NCI-H2171 treated with DMSO at 0.1 percent for 48 hours (cell line): Measurements from ENCODE around the gene RAPGEF4.

Source experiments
- DNase-seq: peaks from one replicate; lab custom pipeline; 2025; lab: John Stamatoyannopoulos, UW

RAPGEF4 gene

DNA sequence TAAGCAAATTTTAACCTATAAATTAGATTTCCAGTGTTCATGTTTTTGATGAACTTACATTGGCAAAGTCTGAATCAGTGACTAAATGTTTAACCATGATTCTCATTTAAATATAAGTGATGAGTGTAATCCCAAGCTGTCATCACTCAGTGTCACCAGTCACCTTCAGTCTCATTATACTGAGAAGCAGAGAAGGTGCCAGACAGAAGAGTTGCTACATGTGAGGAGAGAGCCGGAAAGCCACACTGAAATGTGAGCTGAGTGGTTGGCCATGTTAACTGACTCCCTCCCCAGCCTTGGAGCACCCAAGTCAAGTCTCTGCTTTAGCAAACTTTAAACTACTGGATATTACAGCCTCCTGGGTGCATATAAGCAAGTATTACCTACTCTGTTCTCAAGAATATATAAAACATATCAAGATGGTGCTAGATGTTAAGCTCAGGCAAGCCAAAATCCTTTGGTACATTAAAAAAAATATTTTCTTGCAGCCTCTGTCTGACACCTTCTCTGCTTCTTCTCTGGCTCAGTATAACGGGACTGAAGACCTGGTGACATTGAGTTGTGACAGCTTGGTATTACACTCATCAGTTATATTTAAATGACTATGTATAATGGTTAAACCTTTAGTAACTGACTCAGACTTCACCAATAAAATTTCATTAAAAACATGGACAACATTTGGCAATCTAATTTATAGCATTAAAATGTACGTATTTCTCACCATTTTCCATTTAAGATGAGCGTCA is 264.2 kb downstream of the RAPGEF4 start:
- DNase-seq = no peak

DNA sequence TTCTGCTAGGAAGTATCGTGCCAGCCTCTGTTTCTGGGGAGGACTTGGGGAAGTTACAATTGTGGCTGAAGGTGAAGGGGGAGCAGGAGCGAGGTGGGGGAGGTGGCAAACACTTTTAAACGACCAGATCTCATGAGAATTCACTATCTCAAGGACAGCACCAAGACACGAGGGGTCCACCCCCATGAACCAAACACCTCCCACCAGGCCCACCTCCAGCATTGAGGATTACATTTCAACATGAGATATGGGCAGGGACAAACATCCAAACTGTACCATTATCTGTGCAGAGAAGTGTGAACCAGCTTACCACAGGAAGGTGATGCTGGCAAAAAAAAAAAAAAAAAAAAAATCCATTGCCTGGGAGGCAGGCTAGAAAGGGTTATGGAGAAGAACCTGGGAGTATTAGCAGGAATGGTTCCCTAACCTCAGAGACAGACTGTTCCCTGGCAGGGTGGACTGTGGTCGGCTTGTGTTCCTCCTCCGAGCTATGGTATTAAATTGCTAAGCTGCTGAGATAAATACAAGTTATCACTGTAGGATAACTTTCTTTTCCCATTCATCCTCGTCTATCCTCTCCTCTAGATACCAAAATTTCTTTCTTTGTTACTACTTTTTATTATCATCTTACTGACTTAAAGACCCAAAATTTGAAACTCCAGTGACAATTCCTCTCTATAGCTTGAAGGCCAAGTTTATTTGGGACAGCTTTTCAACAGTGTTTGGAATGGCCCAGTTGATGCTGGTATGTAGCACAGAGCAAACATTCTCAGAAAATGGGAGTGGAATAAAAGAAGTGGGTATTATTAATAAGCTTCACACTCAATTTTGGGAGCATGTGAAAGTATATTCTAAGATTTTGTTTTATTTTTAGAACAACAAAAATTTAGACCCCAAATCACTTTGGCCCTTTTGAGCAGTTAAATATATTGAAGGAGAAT is 266.3 kb downstream of the RAPGEF4 start:
- DNase-seq = no peak

GRCh38 chr2:173002751-173003541 is 267.3 kb downstream of the RAPGEF4 start:
- no peak for DNase-seq

GRCh38 chr2:173008786-173009185 is 273.1 kb downstream of the RAPGEF4 start:
- DNase-seq = peak; percentile 49

DNA sequence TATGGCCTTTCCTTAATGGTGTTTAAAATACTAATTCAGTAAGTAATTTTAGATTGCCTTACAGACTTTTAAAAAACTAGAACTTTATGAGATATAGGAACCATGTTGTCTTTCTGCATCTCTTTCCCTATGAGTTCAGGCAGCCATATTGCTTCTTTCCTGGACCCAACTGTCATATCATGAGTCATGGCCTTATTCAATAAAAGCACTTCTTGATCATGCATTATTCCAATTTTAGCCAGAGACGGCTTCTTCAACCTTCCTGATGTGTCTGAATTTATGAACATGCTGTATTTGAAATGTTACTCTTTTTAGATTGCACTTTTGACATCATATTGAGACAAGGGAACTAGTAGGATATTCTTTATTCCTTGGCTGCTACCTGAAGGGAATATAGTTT is 274.6 kb downstream of the RAPGEF4 start:
- DNase-seq = no peak

DNA sequence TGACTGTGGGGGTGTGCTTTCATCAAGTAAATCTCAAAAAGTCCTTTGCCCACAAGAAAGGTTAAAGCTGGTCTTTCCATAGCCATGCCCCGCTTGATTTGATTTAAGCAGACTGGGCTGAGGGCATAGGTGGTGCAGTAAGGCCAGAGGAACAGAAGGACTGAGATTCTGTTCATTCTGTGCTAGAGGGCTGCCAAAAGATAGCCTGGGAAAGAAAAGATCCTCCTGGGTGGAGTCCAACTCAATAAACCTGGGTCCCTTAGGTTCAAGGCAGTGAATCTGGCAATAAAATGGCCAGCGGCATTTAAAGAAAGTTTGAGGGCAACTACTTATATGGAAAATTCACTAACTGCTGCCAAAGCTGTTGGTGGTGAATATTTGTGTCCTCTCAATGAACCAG is 280.8 kb downstream of the RAPGEF4 start:
- DNase-seq = no peak

- no peak for DNase-seq
Observed at GRCh38 chr2:173017646-173018420, 282.2 kb downstream of the RAPGEF4 start.

- no peak for DNase-seq
Observed at GRCh38 chr2:173019755-173020154, 284.1 kb downstream of the RAPGEF4 start.

- no peak for DNase-seq
Observed at GRCh38 chr2:173021939-173022371, 286.3 kb downstream of the RAPGEF4 start.

GRCh38 chr2:173023718-173024117 is 288.1 kb downstream of the RAPGEF4 start:
- DNase-seq = no peak

DNA sequence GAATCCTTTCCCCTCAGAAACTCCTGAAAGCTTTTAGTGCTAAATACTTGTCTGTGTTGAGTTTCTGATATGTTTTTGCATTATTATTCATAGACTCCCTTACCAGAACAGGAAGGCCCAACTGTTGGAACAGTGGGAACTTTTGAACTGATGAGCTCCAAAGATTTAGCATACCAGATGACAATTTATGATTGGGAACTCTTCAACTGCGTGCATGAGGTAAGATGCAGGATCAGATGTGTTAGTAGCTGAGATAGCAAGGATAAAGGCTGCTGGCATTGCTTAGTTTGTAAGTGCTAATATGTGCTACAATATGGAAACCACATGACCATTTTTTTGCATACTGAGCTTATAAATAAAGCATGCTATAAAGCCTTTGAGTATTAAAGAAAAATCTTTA is 290.8 kb downstream of the RAPGEF4 start:
- DNase-seq = no peak

GRCh38 chr2:173027181-173028128 is 291.8 kb downstream of the RAPGEF4 start:
- peak; percentile 86 for DNase-seq

DNA sequence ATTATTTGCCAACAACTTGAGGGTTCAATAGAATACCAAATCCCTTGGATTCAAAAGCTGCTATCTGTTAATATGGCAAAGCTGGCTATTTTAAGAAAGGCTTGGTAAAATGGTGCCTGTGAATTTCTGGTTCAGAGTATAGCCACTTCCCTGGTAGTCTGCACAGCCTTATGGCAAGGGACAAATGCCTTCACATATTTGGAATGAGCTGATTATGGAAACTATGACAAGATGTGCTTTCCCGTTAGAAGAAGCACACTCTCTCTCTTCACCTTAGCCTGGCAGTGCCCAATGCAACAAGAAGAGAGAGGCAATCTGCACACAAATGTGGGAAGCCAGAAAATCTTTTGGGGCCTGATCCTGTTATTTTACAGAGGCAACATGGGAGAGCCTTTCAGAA is 292.5 kb downstream of the RAPGEF4 start:
- DNase-seq = no peak

GRCh38 chr2:173028671-173029070 is 293.0 kb downstream of the RAPGEF4 start:
- peak; percentile 41 for DNase-seq

DNA sequence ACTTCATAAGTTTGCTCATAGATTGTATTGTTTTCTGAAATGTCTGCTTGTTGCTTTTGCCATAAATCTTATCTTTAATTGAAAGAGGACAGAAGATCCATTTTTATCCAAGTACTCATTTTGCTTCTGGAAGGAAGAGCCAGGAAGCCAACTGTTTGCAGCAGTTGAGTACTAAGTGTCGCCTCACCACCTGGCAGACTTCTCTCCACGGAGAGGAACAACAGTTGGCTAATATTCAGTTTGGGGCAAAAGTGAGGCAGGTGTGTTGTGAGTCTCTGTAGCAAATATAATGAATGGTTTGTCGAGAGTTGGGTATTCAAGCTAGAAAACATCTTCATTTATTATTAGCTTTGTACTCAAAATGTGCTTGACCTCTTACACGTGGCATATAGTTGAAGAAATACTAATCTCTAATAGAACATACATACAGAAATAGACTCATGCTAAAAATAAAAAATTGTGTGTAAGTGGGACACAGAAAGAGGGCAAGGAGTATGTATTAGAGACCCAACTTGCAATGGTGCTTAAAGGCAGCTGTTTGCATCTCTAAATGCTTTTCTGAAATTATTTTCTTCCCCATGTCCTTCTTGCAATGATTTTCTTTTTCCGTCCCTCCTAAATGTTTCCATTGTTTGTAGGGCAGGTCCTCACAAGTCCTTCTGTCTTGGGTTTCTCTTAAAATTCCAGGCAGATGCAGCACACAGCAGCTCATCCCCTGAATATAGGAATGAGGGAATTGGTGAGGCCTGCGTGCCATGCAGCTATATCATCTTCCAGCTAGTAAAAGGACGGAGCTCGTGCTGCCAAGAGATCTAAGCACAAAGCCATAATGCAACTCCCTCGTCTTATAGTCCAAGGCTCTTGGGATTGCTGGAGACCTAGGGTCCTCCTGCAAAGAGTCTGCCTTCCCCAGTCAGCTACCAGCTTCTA is 295.2 kb downstream of the RAPGEF4 start:
- peak; percentile 75 for DNase-seq

- no peak for DNase-seq
Observed at GRCh38 chr2:173032032-173032431, 296.4 kb downstream of the RAPGEF4 start.

- no peak for DNase-seq
Observed at GRCh38 chr2:173033084-173033483, 297.4 kb downstream of the RAPGEF4 start.

DNA sequence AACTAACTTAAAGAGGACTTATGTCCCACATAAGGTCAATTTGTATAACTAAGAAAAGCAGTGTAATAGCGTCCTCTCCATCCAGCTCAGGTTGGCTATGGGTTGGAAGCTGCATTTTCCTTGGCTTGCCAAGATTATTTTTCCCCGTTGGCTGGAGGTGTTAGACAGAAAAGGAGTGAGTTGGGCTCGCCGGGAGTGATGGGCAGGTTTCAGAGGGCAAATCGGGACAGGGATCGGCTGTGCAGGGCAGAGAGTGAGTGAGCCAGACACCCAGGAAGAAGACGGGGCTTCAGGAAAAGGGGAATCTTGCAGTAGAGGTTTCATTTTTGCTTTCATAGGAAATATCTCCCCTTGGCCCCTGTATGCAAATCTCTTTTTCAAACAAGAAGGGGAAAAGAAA is 298.5 kb downstream of the RAPGEF4 start:
- no peak for DNase-seq
